Activated B cell treated with CpG ODN at 0.5 μM for 24 hours (primary cell): ENCODE data around the gene FADS6. TPM values are rescaled to one million over a fixed set of nuclear protein-coding genes. Genes with fewer than 3 reads are reported as not detected.

Source experiments
- ATAC-seq: fragments of 200-7000 bp; cut with Tn5 transposase; one replicate; pipeline ENCODE4 v1.10.0; 2021; ENCODE audit warnings: low read depth, mild to moderate bottlenecking, moderate library complexity
- CTCF ChIA-PET: fragments of 350-600 bp; sonication (Branson Sonifier 250); formaldehyde crosslinking; loops from one replicate; lab custom pipeline; 2021; ENCODE audit warnings: antibody characterized with exemption; lab: Charles Lee
- POLR2A ChIA-PET: fragments of 350-600 bp; sonication (Branson Sonifier 250); formaldehyde crosslinking; loops from one replicate; lab custom pipeline; 2021; ENCODE audit warnings: antibody characterized with exemption; lab: Charles Lee
- DNase-seq: peaks from one replicate; pipeline ENCODE4 v3.0.0; 2022
- H3K27ac Mint-ChIP-seq: one replicate; pipeline ENCODE4 v1.8.0; 2020; ENCODE audit warnings: mixed read lengths
- H3K27me3 Mint-ChIP-seq: one replicate; pipeline ENCODE4 v1.8.0; 2021; ENCODE audit warnings: mixed read lengths
- H3K36me3 Mint-ChIP-seq: one replicate; pipeline ENCODE4 v1.8.0; 2021; ENCODE audit warnings: low read depth, mixed read lengths
- H3K4me1 Mint-ChIP-seq: one replicate; pipeline ENCODE4 v1.8.0; 2021; ENCODE audit warnings: mixed read lengths
- H3K4me3 Mint-ChIP-seq: one replicate; pipeline ENCODE4 v1.8.0; 2020; ENCODE audit warnings: mild to moderate bottlenecking, mixed read lengths
- H3K9me3 Mint-ChIP-seq: one replicate; pipeline ENCODE4 v1.8.0; 2020; ENCODE audit warnings: mixed read lengths
- CTCF ChIP-seq: fragments of 200-600 bp; IDR thresholded peaks from one replicate; pipeline ENCODE4 v1.8.0; 2022; ENCODE audit warnings: antibody characterized with exemption, mild to moderate bottlenecking
- intact Hi-C: fragments of 100-400 bp; cut with micrococcal nuclease; formaldehyde crosslinking; loops from one replicate; pipeline ENCODE4 v1.15.1; 2024
- total RNA-seq: library from RNA; stranded (reverse); gene quantifications from 2 replicates; pipeline ENCODE4 v1.2.3, GENCODE V29; 2022

Gene FADS6
- total RNA-seq, 1 donor from 2014 or later = not detected

- no peak for ATAC-seq
- ChIA-PET POLR2A (interaction anchor here (0.7 kb wide), 1 partner anchor 83 kb away, joined by 5 read pairs; no protein-coding TSS in a partner anchor), CTCF (interaction anchor here (1.2 kb wide), 1 partner anchor 87 kb away, joined by 3 read pairs; no protein-coding TSS in a partner anchor)
These were observed 15.6 kb downstream of the FADS6 start for GRCh38 chr17:74877592-74878548.

GRCh38 chr17:74875977-74876593 is 17.3 kb downstream of the FADS6 start:
- H3K27me3 Mint-ChIP-seq = peaks cover 4% of the 10 kb centered on the region
- H3K27ac Mint-ChIP-seq = no peak overlapping the region
- peaks cover 22% of the 10 kb centered on the region for H3K4me1 Mint-ChIP-seq
- ATAC-seq (no peak), DNase-seq (no peak)
- no peak for TF ChIP-seq CTCF
- intact Hi-C loops = no loop called here
- no peaks in the 10 kb centered on the region for H3K9me3 Mint-ChIP-seq
- no peaks in the 10 kb centered on the region for H3K36me3 Mint-ChIP-seq
- H3K4me3 Mint-ChIP-seq = no peak overlapping the region
- ChIA-PET POLR2A (interaction anchor here (0.7 kb wide), 1 partner anchor 194 kb away, joined by 6 read pairs; no protein-coding TSS in a partner anchor), CTCF (no interaction called here)

More at GRCh38 chr17:74877592-74878548, 15.6 kb downstream of the FADS6 start:
- H3K4me3 Mint-ChIP-seq = no peak overlapping the region
- intact Hi-C loops = no loop called here
- no peak for DNase-seq
- H3K27ac Mint-ChIP-seq = no peak overlapping the region
- TF ChIP-seq CTCF = no peak
- peaks cover 10% of the 10 kb centered on the region for H3K4me1 Mint-ChIP-seq
- no peaks in the 10 kb centered on the region for H3K36me3 Mint-ChIP-seq
- no peaks in the 10 kb centered on the region for H3K9me3 Mint-ChIP-seq
- peaks cover 4% of the 10 kb centered on the region for H3K27me3 Mint-ChIP-seq

DNA sequence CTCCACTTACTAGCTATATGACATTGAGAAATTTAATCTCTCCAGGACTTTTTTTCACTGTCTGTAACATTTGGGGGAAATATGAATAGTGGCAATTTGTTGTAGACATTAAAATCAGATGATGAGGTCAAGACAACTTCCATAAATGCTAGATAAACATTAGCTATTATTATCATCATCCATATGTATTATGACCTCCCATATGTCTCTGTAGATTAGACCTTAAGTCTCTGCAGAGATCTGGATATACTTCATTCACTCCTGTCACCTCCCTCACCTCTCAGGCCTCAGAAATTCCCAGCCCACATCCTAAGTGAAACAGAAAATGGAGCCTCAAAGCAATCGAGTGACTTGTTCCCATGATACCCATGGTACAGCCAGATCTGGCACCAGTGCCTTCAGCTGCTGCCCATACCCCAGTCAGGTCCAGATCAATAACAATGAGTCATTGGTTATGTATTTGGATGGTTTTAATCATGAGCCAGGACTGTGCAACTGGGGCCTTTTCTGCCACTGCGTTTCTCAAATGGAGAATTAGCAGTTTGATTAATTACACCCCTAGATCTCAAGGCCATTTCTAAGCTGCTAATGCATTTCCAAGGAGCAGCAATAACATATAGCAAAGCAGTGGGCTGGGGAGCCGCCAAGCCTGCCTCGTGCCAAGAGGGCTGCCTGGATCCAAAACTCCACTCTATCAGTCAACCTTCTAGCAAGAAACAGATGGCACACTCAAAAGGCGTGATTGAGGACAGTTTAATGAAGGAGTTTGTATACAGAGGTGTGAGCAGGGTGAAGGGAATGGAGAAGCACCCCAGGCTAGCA is 18.1 kb downstream of the FADS6 start:
- POLR2A ChIA-PET = no interaction called here
- CTCF ChIA-PET = no interaction called here
- H3K4me1 Mint-ChIP-seq = peaks cover 22% of the 10 kb centered on the region
- peaks cover 4% of the 10 kb centered on the region for H3K27me3 Mint-ChIP-seq
- DNase-seq (no peak), ATAC-seq (no peak)
- TF ChIP-seq CTCF = no peak
- H3K9me3 Mint-ChIP-seq = no peaks in the 10 kb centered on the region
- H3K36me3 Mint-ChIP-seq = no peaks in the 10 kb centered on the region
- no peak overlapping the region for H3K4me3 Mint-ChIP-seq
- intact Hi-C loops = no loop called here
- no peak overlapping the region for H3K27ac Mint-ChIP-seq

DNA sequence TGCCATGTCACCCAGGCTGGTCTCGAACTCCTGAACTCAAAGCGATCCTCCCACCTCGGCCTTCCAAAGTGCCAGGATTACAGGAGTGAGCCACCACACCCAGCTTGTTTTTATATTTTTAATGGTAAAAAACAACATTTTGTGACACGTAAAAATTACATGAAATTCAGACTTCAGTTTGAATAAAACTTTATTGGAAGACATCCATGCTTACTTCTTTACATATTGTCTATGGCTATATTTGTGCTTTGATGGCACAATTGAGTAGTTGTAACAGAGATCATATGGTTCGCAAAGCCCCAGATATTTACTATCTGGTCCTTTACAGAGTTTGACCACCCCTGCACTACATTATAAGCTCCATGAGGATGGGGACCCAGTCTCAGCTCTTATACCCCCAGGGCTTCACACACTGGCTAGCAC is 18.8 kb downstream of the FADS6 start:
- H3K36me3 Mint-ChIP-seq = no peaks in the 10 kb centered on the region
- H3K9me3 Mint-ChIP-seq = no peaks in the 10 kb centered on the region
- intact Hi-C loops = loop anchor here (5.0 kb wide), 1 partner anchor 662 kb away; the partner anchor contains the start of gene TTYH2
- CTCF ChIA-PET = no interaction called here
- no peak overlapping the region for H3K4me3 Mint-ChIP-seq
- H3K27ac Mint-ChIP-seq = no peak overlapping the region
- POLR2A ChIA-PET = interaction anchor here (1.2 kb wide), 1 partner anchor 138 kb away, joined by 3 read pairs; the partner anchor contains the start of gene MRPL58
- no peak for ATAC-seq
- H3K27me3 Mint-ChIP-seq = peaks cover under 1% of the 10 kb centered on the region
- no peak for DNase-seq
- TF ChIP-seq CTCF = no peak
- H3K4me1 Mint-ChIP-seq = peaks cover 22% of the 10 kb centered on the region
